ENCODE data around the gene ISCU. TPM values are rescaled to one million over a fixed set of nuclear protein-coding genes. Genes with fewer than 3 reads are reported as not detected.

ISCU gene
- total and polyA plus RNA-seq, 9 of the 15 experiments (the other 6 are each of a cell fraction or from before 2014, with no cell fraction given), result 15.9 to 92.5 (median 77.3) TPM

- TF ChIP-seq, protein P1, sequence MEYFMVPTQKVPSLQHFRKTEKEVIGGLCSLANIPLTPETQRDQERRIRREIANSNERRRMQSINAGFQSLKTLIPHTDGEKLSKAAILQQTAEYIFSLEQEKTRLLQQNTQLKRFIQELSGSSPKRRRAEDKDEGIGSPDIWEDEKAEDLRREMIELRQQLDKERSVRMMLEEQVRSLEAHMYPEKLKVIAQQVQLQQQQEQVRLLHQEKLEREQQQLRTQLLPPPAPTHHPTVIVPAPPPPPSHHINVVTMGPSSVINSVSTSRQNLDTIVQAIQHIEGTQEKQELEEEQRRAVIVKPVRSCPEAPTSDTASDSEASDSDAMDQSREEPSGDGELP (CRISPR knock-in tag; IDR thresholded peaks at IDR 0.05; ENCODE audit: borderline replicate concordance), result peak; percentile 45; the same call in 1 of the 2 replicates
- peak; percentile 94 for TF ChIP-seq CEBPG (CRISPR knock-in tag; IDR thresholded peaks at IDR 0.05)
- peak; percentile 36 to 84; a peak in 3 of 4 replicates for TF ChIP-seq CEBPG (tag; conservative IDR thresholded peaks at IDR 0.05 in 1 of 2, IDR thresholded peaks at IDR 0.05 in 1 of 2)
- no peak for TF ChIP-seq DNMT1 (IDR thresholded peaks at IDR 0.05)
- no peak for TF ChIP-seq ZNF134 (CRISPR knock-in tag; conservative IDR thresholded peaks at IDR 0.05)
- peak; percentile 84 for TF ChIP-seq CTCFL (IDR thresholded peaks at IDR 0.05; ENCODE audit: borderline replicate concordance, insufficient read depth, low read depth, low read length, poor library complexity, severe bottlenecking)
- no peak for TF ChIP-seq PPARD (CRISPR knock-in tag; IDR thresholded peaks at IDR 0.05)
- TF ChIP-seq, protein P2, sequence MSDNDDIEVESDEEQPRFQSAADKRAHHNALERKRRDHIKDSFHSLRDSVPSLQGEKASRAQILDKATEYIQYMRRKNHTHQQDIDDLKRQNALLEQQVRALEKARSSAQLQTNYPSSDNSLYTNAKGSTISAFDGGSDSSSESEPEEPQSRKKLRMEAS (CRISPR knock-in tag; IDR thresholded peaks at IDR 0.05), result no peak
- no peak for TF ChIP-seq BCOR (IDR thresholded peaks at IDR 0.05)
- TF ChIP-seq PRMT5 (CRISPR knock-in tag; IDR thresholded peaks at IDR 0.05), result no peak
- TF ChIP-seq CBFA2T2 (conservative IDR thresholded peaks at IDR 0.05), result no peak
- TF ChIP-seq CBFB (CRISPR knock-in tag; IDR thresholded peaks at IDR 0.05), result no peak
- TF ChIP-seq GABPB1 (CRISPR knock-in tag; IDR thresholded peaks at IDR 0.05), result no peak
- TF ChIP-seq, protein P3, sequence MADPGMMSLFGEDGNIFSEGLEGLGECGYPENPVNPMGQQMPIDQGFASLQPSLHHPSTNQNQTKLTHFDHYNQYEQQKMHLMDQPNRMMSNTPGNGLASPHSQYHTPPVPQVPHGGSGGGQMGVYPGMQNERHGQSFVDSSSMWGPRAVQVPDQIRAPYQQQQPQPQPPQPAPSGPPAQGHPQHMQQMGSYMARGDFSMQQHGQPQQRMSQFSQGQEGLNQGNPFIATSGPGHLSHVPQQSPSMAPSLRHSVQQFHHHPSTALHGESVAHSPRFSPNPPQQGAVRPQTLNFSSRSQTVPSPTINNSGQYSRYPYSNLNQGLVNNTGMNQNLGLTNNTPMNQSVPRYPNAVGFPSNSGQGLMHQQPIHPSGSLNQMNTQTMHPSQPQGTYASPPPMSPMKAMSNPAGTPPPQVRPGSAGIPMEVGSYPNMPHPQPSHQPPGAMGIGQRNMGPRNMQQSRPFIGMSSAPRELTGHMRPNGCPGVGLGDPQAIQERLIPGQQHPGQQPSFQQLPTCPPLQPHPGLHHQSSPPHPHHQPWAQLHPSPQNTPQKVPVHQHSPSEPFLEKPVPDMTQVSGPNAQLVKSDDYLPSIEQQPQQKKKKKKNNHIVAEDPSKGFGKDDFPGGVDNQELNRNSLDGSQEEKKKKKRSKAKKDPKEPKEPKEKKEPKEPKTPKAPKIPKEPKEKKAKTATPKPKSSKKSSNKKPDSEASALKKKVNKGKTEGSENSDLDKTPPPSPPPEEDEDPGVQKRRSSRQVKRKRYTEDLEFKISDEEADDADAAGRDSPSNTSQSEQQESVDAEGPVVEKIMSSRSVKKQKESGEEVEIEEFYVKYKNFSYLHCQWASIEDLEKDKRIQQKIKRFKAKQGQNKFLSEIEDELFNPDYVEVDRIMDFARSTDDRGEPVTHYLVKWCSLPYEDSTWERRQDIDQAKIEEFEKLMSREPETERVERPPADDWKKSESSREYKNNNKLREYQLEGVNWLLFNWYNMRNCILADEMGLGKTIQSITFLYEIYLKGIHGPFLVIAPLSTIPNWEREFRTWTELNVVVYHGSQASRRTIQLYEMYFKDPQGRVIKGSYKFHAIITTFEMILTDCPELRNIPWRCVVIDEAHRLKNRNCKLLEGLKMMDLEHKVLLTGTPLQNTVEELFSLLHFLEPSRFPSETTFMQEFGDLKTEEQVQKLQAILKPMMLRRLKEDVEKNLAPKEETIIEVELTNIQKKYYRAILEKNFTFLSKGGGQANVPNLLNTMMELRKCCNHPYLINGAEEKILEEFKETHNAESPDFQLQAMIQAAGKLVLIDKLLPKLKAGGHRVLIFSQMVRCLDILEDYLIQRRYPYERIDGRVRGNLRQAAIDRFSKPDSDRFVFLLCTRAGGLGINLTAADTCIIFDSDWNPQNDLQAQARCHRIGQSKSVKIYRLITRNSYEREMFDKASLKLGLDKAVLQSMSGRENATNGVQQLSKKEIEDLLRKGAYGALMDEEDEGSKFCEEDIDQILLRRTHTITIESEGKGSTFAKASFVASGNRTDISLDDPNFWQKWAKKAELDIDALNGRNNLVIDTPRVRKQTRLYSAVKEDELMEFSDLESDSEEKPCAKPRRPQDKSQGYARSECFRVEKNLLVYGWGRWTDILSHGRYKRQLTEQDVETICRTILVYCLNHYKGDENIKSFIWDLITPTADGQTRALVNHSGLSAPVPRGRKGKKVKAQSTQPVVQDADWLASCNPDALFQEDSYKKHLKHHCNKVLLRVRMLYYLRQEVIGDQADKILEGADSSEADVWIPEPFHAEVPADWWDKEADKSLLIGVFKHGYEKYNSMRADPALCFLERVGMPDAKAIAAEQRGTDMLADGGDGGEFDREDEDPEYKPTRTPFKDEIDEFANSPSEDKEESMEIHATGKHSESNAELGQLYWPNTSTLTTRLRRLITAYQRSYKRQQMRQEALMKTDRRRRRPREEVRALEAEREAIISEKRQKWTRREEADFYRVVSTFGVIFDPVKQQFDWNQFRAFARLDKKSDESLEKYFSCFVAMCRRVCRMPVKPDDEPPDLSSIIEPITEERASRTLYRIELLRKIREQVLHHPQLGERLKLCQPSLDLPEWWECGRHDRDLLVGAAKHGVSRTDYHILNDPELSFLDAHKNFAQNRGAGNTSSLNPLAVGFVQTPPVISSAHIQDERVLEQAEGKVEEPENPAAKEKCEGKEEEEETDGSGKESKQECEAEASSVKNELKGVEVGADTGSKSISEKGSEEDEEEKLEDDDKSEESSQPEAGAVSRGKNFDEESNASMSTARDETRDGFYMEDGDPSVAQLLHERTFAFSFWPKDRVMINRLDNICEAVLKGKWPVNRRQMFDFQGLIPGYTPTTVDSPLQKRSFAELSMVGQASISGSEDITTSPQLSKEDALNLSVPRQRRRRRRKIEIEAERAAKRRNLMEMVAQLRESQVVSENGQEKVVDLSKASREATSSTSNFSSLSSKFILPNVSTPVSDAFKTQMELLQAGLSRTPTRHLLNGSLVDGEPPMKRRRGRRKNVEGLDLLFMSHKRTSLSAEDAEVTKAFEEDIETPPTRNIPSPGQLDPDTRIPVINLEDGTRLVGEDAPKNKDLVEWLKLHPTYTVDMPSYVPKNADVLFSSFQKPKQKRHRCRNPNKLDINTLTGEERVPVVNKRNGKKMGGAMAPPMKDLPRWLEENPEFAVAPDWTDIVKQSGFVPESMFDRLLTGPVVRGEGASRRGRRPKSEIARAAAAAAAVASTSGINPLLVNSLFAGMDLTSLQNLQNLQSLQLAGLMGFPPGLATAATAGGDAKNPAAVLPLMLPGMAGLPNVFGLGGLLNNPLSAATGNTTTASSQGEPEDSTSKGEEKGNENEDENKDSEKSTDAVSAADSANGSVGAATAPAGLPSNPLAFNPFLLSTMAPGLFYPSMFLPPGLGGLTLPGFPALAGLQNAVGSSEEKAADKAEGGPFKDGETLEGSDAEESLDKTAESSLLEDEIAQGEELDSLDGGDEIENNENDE (IDR thresholded peaks at IDR 0.05; ENCODE audit: low read depth, low read length), result peak; percentile 97
Measured at GRCh38 chr12:108563136-108563803, 874 bp downstream of the ISCU start (continued).
